Heart right ventricle (tissue), 16 donors: Measurements from ENCODE around the gene SF3A1. TPM values are rescaled to one million over a fixed set of nuclear protein-coding genes. Genes with fewer than 3 reads are reported as not detected.
A peak's percentile ranks its signal among the peaks of the same experiment; 100 is the strongest.

Source experiments
- ATAC-seq, 8 donors: fragments of 200-7000 bp; cut with Tn5 transposase; one replicate each; pipeline ENCODE4 v1.9.1; 2020; ENCODE audit warnings: mild to moderate bottlenecking in 8 of 8, moderate library complexity in 8 of 8, moderate number of reproducible peaks in 1 of 8
- DNase-seq, 2 donors: peaks; one replicate each; pipeline ENCODE4 v3.0.0-alpha.2; 2020
- H3K27ac ChIP-seq, 10 donors: fragments of 200-600 bp; sonication (generic) in 2 of 10; one replicate each; pipeline versions ENCODE4 v1.5.0 to v1.8.0; 2020 to 2022; ENCODE audit warnings: mild to moderate bottlenecking in 3 of 10
- H3K27me3 ChIP-seq, 7 donors: fragments of 200-600 bp; one replicate each; pipeline ENCODE4 v1.8.0; 2021 to 2022; ENCODE audit warnings: mild to moderate bottlenecking in 2 of 7
- H3K36me3 ChIP-seq, 9 donors: fragments of 200-600 bp; sonication (generic) in 1 of 9; one replicate each; pipeline versions ENCODE4 v1.5.0 to v1.8.0; 2020 to 2022; ENCODE audit warnings: mild to moderate bottlenecking in 2 of 9
- H3K4me1 ChIP-seq, 9 donors: fragments of 200-600 bp; sonication (generic) in 1 of 9; one replicate each; pipeline versions ENCODE4 v1.5.0 to v1.8.0; 2020 to 2022; ENCODE audit warnings: mild to moderate bottlenecking in 4 of 9
- H3K4me3 ChIP-seq, 10 donors: fragments of 200-600 bp; sonication (generic) in 2 of 10; one replicate each; pipeline versions ENCODE4 v1.5.0 to v1.8.0; 2020 to 2022; ENCODE audit warnings: mild to moderate bottlenecking in 7 of 10, moderate library complexity in 2 of 10
- H3K9me3 ChIP-seq, 11 donors: fragments of 200-600 bp in 10 of 11; sonication (generic) in 2 of 11; one replicate each; pipeline versions ENCODE4 v1.5.0 to v1.8.0; 2013 to 2022; ENCODE audit warnings: mild to moderate bottlenecking in 2 of 11, control low read depth in 1 of 11, moderate library complexity in 1 of 11
- WGBS, 2 donors: extraction: QIAGEN DNeasy Blood & Tissue Kit; methylation state at CpG; one replicate each; pipeline ENCODE4 v1.1.7; 2013; ENCODE audit warnings: inconsistent platforms in 1 of 2; 5-methylcytosine and 5-hydroxymethylcytosine counted together
- intact Hi-C, 10 donors: fragments of 100-400 bp; cut with DNase I; formaldehyde crosslinking; loops; one replicate each; pipeline versions ENCODE4 v1.11.1 to v1.14.2; 2022
- polyA plus RNA-seq, 2 donors: library from polyadenylated mRNA; stranded (reverse); fragments of 200-250 nt; gene quantifications; one replicate each; pipeline ENCODE4 v1.2.3, GENCODE V29; 2013
- total RNA-seq, 10 donors: library from RNA; stranded (reverse); fragmentation: NEBNext Ultra II Directional in 3 of 10; extraction: Animal tissue kit (Norgen Biotek cat#: 25700) in 3 of 10; gene quantifications; one replicate each; pipeline versions ENCODE4 v1.2.1 to v1.2.4, GENCODE V29; 2021 to 2023
- TF ChIP-seq, protein P1 (sequence below), 9 donors: fragments of 200-600 bp; sonication (generic) in 2 of 9; IDR thresholded peaks; one replicate each; pipeline versions ENCODE4 v1.5.0 to v1.8.0; 2021 to 2022; ENCODE audit warnings: antibody characterized with exemption in 9 of 9, mild to moderate bottlenecking in 5 of 9, moderate library complexity in 1 of 9
- donor health status: Arrhythmogenic right ventricular cardiomyopathy.
- donor health status: ischemic (EF 13 %, LVEDD 7.1; RV severe dilation, severe dysfunction).
- donor health status: healthy with polysubstance abuse.
- donor health status: DM: no; HTN: yes; CAD: no.
- donor health status: DM: no; HTN: no; CAD: no.
- donor health status: ischemic (EF 25% LVEDD 6.9; RV normal size, moderate dysfunction).
- donor health status: ischemic (EF 25% LVEDD 5.7; RV mildly dilated, moderate dysfunction).
- donor health status: healthy.
- donor health status: DM: yes; HTN: yes; CAD: no.
- donor health status: Ischemic cardiomyopathy.
- donor health status: ischemic (EF 35%, LVEDD 5.7; RV mildly dilated, moderate dysfunction).
- donor health status: nonischemic (EF 11% LVEDD 7.7; RV severe dilation, severe dysfunction).
- donor health status: DM: yes; HTN: yes; CAD: no.
- donor health status: PGD.
- donor health status: ischemic (EF 29% LVEDD 5.4; RV normal size, mild dysfunction).
- donor health status: nonischemic (EF 23%, LVEDD 6.1; RV moderate dilation, normal function).

SF3A1 gene
- total and polyA plus RNA-seq, 12 donors, result 13.2 to 132 (median 103) TPM

DNA sequence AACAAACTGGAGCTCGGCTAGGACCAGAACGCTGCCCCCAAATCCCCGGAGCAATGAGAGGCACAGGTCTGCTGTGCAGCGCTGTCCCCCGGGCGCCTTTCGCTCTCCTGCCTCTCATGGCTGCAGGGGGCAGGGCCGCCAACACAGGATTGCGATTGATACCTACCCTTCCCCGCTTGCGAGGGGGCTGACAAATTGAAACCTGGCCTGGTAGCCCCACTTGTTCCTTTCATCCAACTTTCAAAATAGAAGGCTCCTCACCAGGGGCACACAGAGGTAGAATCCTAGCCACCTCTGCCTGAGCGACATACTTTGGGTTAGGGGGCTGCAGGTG lies 66.7 kb downstream of the SF3A1 start:
- H3K4me3 ChIP-seq, result peak overlapping the region in 9 of 10 donors; percentile 12 to 99 (median 94)
- TF ChIP-seq, protein P1, sequence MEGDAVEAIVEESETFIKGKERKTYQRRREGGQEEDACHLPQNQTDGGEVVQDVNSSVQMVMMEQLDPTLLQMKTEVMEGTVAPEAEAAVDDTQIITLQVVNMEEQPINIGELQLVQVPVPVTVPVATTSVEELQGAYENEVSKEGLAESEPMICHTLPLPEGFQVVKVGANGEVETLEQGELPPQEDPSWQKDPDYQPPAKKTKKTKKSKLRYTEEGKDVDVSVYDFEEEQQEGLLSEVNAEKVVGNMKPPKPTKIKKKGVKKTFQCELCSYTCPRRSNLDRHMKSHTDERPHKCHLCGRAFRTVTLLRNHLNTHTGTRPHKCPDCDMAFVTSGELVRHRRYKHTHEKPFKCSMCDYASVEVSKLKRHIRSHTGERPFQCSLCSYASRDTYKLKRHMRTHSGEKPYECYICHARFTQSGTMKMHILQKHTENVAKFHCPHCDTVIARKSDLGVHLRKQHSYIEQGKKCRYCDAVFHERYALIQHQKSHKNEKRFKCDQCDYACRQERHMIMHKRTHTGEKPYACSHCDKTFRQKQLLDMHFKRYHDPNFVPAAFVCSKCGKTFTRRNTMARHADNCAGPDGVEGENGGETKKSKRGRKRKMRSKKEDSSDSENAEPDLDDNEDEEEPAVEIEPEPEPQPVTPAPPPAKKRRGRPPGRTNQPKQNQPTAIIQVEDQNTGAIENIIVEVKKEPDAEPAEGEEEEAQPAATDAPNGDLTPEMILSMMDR (IDR thresholded peaks at IDR 0.05), result no peak
- no peaks in the 10 kb centered on the region for H3K27me3 ChIP-seq
- intact Hi-C loops, result loop anchor here in 9 of 10 donors (1.0 to 10.0 kb wide), 12 partner anchors 15 to 97 kb away; partner anchors contain the start of genes TBC1D10A (in 7 of the 9), SF3A1 (in 6 of the 9), CCDC157 (in 3 of the 9) and RNF215 (in 3 of the 9)
- H3K36me3 ChIP-seq, result peaks cover 0 to 51% (median 29%) of the 10 kb centered on the region in 9 donors
- no peak for DNase-seq
- 21 to 27% methylated on average over 12 of the region's 12 CpGs for WGBS, 2 donors
- peak overlapping the region; percentile 83 to 98 (median 93) for H3K27ac ChIP-seq
- peak; percentile 0 to 15 (median 6) for ATAC-seq
- no peaks in the 10 kb centered on the region for H3K9me3 ChIP-seq
- peaks cover 17 to 49% (median 39%) of the 10 kb centered on the region in 9 donors for H3K4me1 ChIP-seq

GRCh38 chr22:30289141-30289979 lies 67.3 kb downstream of the SF3A1 start, which contains the start of gene CASTOR1:
TSS of gene CASTOR1 (minus strand) at chr22:30289505. CDS start at chr22:30289497, 8 bp downstream.
- Histone ChIP-seq H3K36me3 (peaks cover 0 to 51% (median 31%) of the 10 kb centered on the region in 9 donors), H3K27ac (peak within 1 kb of the TSS; percentile 83 to 98 (median 93)), H3K9me3 (no peaks in the 10 kb centered on the region), H3K4me1 (peaks cover 17 to 49% (median 39%) of the 10 kb centered on the region in 9 donors), H3K27me3 (no peaks in the 10 kb centered on the region), H3K4me3 (peak within 1 kb of the TSS; percentile 56 to 99 (median 92))
- peak; percentile 99 for DNase-seq
- WGBS, 2 donors, result 1% methylated on average over 84 to 85 of the region's 85 CpGs
- ATAC-seq, result peak; percentile 87 to 92 (median 91)
- TF ChIP-seq, protein P1 (IDR thresholded peaks at IDR 0.05), result peak in 1 of 9 donors; percentile 6
- intact Hi-C loops, result loop anchor here in 9 of 10 donors (1.0 to 10.0 kb wide), 11 partner anchors 37 to 98 kb away; partner anchors contain the start of genes TBC1D10A (in 7 of the 9), SF3A1 (in 6 of the 9), CCDC157 (in 3 of the 9) and RNF215 (in 3 of the 9)

GRCh38 chr22:30288419-30289140 lies 68.1 kb downstream of the SF3A1 start:
- peak overlapping the region; percentile 56 to 99 (median 92) for H3K4me3 ChIP-seq
- no peak for DNase-seq
- intact Hi-C loops, result loop anchor here in 9 of 10 donors (1.0 to 10.0 kb wide), 11 partner anchors 38 to 99 kb away; partner anchors contain the start of genes SF3A1 (in 7 of the 9), TBC1D10A (in 7 of the 9), RNF215 (in 5 of the 9) and CCDC157 (in 3 of the 9)

More at GRCh38 chr22:30288419-30289140, 68.1 kb downstream of the SF3A1 start:
- ATAC-seq, result no peak
- Histone ChIP-seq H3K4me1 (peaks cover 17 to 49% (median 39%) of the 10 kb centered on the region in 9 donors), H3K9me3 (no peaks in the 10 kb centered on the region), H3K27me3 (no peaks in the 10 kb centered on the region), H3K36me3 (peaks cover 0 to 48% (median 24%) of the 10 kb centered on the region in 9 donors), H3K27ac (peak overlapping the region; percentile 72 to 98 (median 93))
- WGBS, 2 donors, result 15% methylated on average over 27 of the region's 27 CpGs
- TF ChIP-seq, protein P1 (IDR thresholded peaks at IDR 0.05), result no peak
